ENCODE measurements around the gene TIGD3.

The TIGD3 gene

DNA sequence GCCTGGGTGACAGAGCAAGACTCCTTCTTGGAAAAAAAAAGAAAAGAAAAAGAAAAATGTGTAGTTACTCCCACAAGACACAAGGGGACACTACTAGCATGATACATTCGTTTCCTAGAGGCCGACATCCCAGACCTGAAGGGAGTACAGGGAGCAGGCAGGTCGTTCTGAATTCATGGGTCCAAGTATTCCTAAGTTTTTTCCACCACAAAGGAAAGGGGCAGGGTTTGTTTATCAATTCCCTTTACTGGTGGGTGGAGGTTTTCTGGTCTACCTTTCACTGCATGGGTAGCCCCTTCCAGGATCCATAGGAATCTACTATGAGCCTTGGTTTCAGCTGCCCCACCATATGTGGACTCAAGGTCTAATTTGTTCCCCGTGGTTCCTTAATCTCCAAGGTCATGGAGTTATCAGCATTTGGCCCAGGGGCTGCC is 11.8 kb downstream of the TIGD3 start:
- DNase-seq: peak; percentile 78 to 83

DNA sequence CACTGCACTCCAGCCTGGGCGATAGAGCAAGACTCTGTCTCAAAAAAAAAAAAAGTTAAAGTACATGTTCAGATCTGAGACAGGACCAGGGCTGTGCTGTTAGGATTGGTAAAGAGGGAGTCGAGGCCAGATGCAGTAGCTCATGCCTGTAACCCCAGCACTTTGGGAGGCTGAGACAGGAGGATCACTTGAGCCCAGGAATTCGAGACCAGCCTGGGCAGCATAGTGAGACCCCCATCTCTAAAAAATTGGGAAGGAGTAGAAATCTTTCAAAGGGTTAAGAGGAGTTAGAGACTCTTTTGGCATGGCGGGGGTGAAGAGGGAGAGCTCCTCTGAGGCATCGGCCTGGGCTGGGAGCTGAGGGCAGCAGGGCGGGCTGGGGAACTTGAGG is 16.1 kb downstream of the TIGD3 start:
- TF ChIP-seq GATA1 (IDR thresholded peaks at IDR 0.05; ENCODE audit: low read depth, low read length) (no peak), POLR2A (IDR thresholded peaks at IDR 0.05; ENCODE audit: low read length) (no peak)
- no peak for DNase-seq

More for the DNA sequence above, 11.8 kb downstream of the TIGD3 start:
- TF ChIP-seq GATA1 (IDR thresholded peaks at IDR 0.05; ENCODE audit: low read depth, low read length) (no peak), POLR2A (IDR thresholded peaks at IDR 0.05; ENCODE audit: low read length) (no peak)

DNA sequence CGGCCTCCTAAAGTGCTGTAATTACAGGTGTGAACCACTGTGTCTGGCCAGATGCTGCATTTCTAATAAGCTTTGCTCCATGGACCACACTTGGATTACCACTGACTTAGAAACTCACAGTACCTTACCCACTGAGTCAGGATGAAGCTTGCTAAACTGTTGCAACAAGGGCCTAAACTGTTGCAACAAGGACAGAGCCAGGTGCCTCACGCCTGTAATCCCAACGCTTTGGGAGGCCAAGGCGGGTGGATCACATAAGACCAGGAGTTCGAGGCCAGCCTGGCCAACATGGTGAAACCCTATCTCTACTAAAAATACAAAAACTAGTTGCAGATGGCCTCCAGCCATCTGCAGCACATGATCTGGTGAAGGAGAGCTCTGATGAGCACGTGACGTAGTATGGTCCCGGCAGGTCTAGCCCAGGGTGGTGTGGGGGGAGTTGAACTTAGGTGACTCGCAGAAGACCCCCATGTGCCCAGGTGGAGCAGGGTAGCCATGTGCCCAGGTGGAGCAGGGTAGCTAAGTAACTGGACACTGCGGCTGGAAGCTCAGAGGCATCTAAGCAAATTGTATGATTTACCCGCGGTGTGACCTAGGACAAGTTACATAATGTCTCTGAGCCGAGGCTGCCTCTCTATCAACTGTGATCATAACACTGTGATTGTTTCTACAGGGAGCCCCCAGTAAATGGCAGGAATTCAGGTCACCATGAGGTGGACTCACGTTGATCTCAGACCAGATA is 19.5 kb downstream of the TIGD3 start:
- DNase-seq: peak; percentile 27 to 28
- TF ChIP-seq POLR2A (IDR thresholded peaks at IDR 0.05; ENCODE audit: low read length) (no peak), GATA1 (IDR thresholded peaks at IDR 0.05; ENCODE audit: low read depth, low read length) (no peak)

DNA sequence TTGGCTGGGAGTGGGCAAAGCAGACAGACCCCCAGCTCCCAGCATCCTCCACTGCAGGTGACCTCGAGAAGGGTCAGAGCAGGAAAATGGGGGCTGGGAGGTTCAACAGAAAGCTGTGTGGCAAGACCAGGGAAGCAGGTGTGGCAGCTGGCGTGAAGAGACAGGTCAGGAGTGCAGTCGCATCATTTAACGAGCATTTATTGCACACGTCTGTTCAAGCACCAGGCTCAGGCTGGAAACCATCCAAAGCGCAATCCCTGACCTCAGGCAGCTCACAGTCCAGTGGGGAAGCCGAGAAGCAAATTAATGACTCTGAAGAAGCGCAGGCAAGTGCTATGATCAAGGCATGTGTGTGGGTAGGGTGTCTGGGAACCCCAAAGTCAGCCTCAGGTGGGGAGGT is 20.5 kb downstream of the TIGD3 start:
- DNase-seq: no peak
- TF ChIP-seq POLR2A (IDR thresholded peaks at IDR 0.05; ENCODE audit: low read length) (no peak), GATA1 (IDR thresholded peaks at IDR 0.05; ENCODE audit: low read depth, low read length) (no peak)

DNA sequence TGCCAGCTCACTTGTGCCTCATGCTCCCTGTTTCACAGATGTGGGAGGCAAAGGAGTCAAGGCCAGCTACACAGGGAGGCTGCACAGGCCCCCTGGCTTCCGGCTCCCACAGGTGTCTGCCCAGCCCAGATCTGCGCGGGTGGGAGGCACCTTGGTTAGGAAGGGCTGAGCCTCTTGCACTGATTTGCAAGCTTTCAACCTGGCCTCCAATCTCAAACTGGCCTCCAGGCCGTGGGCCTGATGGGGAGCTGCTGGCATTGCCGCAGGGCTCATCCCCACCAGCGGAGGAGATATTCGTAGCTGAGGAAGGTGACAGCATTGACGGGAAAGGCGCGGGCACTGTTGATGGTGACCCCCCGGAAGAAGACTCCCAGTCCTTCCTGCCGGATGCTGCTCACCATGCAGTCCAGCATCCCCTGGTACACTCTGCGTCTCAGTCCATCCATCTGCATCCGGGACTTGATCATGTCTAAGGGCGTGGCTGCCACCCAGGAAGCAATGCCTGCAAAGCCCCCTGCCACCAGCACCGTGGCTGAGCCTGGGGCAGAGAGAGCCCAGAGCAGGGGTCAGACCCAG is 21.7 kb downstream of the TIGD3 start:
- DNase-seq: no peak

DNA sequence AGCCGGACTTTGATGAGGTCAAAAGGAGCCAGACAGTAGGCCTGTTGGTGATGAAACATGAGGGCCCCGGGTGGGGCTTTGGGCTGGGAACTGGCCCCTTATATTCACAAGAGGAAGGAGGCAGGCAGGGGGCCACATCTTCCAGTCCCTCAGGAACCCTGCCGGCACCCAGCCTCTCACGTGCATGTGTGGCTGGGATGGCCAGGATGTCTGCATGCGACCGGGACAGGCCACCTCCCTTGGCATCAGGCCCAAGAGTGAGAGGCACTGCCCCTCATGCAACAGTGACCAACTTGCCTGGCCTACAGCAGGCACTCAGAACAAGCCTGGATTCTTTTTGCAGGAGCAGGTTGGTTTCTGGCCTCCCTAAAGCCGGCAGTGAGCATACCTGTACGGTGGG is 22.5 kb downstream of the TIGD3 start:
- no peak for DNase-seq
- no peak for TF ChIP-seq POLR2A (IDR thresholded peaks at IDR 0.05; ENCODE audit: low read length)
- TF ChIP-seq GATA1 (IDR thresholded peaks at IDR 0.05; ENCODE audit: low read depth, low read length): no peak

More for the DNA sequence above, 21.7 kb downstream of the TIGD3 start:
- TF ChIP-seq POLR2A (IDR thresholded peaks at IDR 0.05; ENCODE audit: low read length) (no peak), GATA1 (IDR thresholded peaks at IDR 0.05; ENCODE audit: low read depth, low read length) (no peak)

DNA sequence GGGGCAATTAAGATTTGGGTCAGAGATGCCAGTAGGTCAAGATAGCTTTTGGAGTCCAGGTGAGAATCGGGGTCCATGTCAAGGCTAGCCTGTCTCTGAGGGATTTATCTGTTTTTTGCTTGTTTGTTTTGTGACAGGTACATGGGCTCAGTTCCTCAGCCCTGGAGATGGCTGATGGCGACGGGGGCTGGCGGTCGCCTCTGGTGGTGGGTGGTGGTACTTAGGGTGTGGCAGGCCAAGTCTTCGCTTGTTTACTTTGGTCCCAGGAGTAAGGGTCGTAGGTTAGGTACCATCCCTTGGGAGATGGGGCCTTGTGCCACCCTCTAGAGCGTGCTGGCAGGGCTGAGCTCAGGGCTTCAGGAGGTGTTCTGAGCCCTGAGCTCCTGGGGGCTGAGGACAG is 23.2 kb downstream of the TIGD3 start:
- no peak for TF ChIP-seq GATA1 (IDR thresholded peaks at IDR 0.05; ENCODE audit: low read depth, low read length)
- TF ChIP-seq POLR2A (IDR thresholded peaks at IDR 0.05; ENCODE audit: low read length): no peak
- no peak for DNase-seq

DNA sequence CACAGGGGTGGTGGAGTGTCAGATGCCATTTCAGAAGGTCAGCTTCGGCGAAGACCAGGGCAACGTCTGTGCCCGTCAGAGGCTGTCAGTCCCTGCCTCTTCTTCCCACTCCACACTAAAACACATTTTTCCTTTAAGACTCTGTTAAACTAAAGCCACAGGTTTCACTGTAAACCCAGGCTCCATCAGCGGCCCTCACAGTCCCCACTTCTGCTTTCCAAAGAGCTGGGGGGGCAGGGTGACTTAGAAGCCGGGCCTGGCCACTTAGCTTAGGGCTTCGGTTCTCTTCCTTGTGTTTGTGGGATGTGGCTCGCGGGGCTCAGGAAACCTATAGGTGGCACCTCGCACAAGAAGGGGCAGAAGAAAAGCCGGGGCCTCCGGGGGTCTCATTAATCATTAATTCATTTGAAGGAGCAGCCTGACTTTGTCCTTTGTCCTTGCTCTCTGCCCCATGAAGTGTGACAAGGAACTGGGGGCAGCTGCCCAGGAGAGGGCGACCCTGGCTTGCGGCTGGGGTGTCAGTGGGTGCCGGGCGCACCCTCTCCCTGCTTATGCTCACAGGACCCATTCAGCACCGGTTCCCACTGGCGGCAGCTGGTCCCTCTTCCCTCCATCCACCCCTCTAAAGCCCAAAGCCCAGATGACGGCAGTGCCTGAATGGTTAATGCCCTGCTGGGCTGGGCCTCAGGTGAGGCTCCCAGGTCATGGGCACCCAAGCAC is 23.8 kb downstream of the TIGD3 start:
- DNase-seq: peak in 1 of 2 experiments; percentile 33
- TF ChIP-seq GATA1 (IDR thresholded peaks at IDR 0.05; ENCODE audit: low read depth, low read length): no peak
- TF ChIP-seq POLR2A (IDR thresholded peaks at IDR 0.05; ENCODE audit: low read length): no peak

DNA sequence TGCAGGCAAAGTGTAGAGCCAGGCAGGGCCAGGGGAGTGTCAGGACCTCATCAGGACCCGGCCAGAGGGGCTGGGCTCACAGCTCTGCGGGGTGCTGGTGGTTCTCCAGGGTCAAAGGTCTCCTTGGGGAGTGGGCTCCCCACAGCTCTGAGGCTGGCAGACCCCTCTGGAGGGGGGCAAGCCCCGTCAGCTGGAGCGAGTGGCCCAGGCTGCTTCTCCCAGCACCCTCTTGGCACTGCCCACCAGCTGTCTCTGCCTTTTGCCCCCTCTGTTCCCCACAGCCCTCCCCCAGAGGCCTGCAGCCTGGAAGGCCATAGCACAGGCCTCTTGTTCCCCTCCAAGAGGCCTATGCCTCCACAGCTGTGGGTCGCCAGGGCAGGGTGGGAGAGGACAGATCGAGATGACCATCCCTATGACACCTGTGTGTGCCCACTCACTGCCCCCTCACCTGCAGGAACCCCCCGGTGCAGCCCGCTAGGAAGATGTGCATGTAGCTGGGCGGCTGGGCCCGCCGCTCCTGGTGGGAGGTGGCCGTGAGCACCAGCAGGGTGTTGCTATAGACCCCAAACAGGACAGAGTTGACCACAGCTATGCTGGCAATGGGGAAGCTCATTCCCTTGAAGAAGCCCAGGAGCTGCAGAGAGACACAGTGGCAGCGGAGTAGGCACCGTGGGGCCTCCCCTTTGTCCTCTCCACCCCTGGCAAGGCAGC is 24.5 kb downstream of the TIGD3 start:
- no peak for DNase-seq
- TF ChIP-seq POLR2A (IDR thresholded peaks at IDR 0.05; ENCODE audit: low read length) (no peak), GATA1 (IDR thresholded peaks at IDR 0.05; ENCODE audit: low read depth, low read length) (no peak)

DNA sequence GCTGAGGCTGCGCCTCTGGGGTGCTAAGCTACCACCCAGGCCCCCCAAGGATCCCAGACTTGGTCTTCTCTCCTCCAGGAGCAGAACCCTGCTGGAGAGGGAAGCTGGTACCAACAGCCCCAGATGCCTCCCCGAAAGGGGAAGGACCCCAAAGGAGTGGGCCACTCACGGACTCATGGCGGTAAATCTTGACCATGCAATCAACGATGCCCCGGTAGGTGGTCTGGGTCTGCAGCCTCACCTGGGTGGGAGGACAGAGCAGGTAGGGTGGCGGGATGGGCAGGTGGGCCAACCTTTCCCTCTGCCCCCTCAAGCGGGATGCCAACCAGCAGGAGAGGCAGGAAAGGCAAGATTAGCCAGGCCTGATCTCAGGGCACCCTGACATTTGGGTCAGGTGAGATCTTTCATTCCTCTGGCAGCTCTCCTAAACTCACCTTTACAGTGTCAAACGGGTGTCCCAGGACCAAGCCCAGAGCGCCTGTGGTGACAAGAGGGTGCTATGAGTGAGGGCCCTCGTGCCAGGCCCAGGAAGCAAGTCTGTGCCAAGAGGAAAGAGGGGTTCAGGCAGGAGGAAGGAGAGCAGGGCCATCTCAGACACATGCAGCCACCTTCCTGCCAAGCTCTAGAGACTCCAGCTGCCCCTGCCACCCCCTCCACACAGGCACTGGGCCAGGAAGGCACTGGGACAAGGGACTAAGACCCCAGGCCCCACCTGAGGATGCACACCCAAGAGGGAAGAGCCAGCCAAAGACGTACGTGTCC is 25.3 kb downstream of the TIGD3 start:
- no peak for DNase-seq
- TF ChIP-seq GATA1 (IDR thresholded peaks at IDR 0.05; ENCODE audit: low read depth, low read length) (no peak), POLR2A (IDR thresholded peaks at IDR 0.05; ENCODE audit: low read length) (no peak)

DNA sequence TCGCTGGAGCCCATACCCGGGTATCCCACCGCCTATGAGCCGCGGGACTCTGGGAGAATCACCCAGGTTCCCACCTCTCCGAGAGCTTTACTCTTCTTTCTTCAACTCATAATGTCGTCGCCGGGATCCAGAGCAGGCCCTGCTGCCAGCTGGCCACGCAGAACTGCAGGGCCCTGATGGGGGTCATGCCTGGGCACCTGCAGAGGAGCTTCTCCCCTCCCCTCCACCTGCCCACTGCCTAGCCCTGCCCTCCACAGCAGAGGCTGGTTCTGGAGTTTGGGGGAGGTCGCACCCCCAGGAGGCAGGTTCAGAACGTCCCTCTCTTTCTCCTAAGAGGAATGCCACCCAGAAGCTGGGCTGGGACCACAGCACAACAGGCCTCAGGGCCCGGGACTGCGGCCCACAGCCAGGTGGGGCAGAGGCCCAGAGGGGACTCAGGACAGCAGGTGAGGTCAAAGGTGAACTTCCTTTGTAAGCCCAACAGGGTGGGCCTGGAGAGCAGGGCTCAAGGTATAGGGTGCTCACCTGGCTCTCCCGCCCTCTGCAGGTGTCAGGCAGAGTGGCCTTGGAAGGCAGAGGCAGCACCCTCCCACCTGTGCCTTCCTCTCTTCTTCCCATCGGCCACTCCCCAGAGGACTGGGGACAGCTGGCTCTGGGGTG is 26.0 kb downstream of the TIGD3 start:
- TF ChIP-seq POLR2A (IDR thresholded peaks at IDR 0.05; ENCODE audit: low read length) (no peak), GATA1 (IDR thresholded peaks at IDR 0.05; ENCODE audit: low read depth, low read length) (no peak)
- DNase-seq: no peak

DNA sequence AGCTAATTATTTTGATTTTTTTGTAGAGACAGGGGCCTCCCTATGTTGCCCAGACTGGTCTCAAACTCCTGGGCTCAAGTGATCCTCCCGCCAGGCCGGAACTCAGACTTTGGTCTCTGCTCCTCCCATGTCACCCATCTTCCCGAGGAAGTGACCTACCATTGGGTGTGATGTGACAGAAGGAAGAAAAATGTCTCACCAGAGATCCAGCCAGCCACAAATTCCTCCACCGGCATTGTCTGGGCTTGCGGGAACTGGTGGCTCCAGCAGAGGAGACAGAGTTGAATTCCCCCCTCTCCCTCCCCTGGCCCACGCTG is 27.1 kb downstream of the TIGD3 start:
- no peak for DNase-seq
- TF ChIP-seq GATA1 (IDR thresholded peaks at IDR 0.05; ENCODE audit: low read depth, low read length) (no peak), POLR2A (IDR thresholded peaks at IDR 0.05; ENCODE audit: low read length) (no peak)
